AG04449 (cell line): ENCODE data around the gene TP53BP2.

Experiments used
- CTCF ChIA-PET: fragments of 350-600 bp; formaldehyde crosslinking; extraction: SDS; loops from one replicate; lab custom pipeline; 2021; ENCODE audit warnings: antibody characterized with exemption; lab: Yijun Ruan, JAX
- POLR2A ChIA-PET: fragments of 400-600, 350-600 bp; formaldehyde crosslinking; extraction: SDS; loops from one replicate; lab custom pipeline; 2020; ENCODE audit warnings: antibody characterized with exemption, inconsistent platforms; lab: Yijun Ruan, JAX
- DNase-seq: peaks from one replicate; pipeline ENCODE4 v3.0.0-alpha.2; 2010; ENCODE audit warnings: low read depth, low spot score
- H3K4me3 ChIP-seq: 2 replicates; pipeline ENCODE4 v1.5.1; 2011; ENCODE audit warnings: low read depth, mild to moderate bottlenecking, control low read depth, low read length
- TF ChIP-seq, protein P1 (sequence below): IDR thresholded peaks from one replicate; pipeline ENCODE4 v1.5.1; 2011; ENCODE audit warnings: mild to moderate bottlenecking, moderate library complexity, low read length, control low read depth, inconsistent platforms; ENCODE audit not compliant: insufficient read depth; ENCODE audit errors: missing control alignments

Gene TP53BP2

DNA sequence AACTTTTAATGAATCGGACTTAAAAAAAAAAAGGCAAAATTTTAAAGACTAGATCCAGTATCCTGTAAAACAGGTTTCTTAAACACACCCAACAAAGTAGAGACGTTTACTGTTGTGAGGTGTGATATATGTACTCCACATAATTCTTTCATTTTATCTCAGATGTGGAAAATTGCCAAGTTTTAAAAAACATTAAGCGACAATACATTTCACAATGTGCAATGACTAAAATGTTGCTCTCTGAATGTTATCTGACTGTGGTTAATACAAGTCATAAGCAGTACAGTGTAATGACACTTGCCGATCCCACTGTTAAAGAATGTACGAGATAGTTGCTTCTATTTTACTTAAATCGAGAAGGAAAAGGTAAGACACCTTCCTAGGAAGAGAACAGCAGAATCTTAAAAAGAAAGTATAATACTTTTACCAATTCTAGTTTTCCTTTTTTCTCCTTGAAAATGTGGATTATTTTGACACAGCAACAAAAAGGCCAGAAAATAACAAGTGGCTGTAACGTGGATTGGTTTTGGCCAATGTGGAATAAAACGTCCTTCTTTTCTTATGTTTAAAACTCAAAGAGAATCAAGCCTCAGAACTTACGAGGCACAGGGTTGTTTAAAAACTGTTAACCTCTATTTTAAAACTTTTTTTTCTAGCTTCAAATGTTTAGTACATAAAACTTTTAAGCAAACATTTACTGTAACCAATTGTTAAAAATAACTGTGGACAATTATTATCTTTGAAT, 51.4 kb downstream of the TP53BP2 start:
- TF ChIP-seq, protein P1, sequence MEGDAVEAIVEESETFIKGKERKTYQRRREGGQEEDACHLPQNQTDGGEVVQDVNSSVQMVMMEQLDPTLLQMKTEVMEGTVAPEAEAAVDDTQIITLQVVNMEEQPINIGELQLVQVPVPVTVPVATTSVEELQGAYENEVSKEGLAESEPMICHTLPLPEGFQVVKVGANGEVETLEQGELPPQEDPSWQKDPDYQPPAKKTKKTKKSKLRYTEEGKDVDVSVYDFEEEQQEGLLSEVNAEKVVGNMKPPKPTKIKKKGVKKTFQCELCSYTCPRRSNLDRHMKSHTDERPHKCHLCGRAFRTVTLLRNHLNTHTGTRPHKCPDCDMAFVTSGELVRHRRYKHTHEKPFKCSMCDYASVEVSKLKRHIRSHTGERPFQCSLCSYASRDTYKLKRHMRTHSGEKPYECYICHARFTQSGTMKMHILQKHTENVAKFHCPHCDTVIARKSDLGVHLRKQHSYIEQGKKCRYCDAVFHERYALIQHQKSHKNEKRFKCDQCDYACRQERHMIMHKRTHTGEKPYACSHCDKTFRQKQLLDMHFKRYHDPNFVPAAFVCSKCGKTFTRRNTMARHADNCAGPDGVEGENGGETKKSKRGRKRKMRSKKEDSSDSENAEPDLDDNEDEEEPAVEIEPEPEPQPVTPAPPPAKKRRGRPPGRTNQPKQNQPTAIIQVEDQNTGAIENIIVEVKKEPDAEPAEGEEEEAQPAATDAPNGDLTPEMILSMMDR, result no peak
- POLR2A ChIA-PET, result no interaction called here
- CTCF ChIA-PET, result no interaction called here
- DNase-seq, result no peak
- H3K4me3 ChIP-seq, result no peak overlapping the region

DNA sequence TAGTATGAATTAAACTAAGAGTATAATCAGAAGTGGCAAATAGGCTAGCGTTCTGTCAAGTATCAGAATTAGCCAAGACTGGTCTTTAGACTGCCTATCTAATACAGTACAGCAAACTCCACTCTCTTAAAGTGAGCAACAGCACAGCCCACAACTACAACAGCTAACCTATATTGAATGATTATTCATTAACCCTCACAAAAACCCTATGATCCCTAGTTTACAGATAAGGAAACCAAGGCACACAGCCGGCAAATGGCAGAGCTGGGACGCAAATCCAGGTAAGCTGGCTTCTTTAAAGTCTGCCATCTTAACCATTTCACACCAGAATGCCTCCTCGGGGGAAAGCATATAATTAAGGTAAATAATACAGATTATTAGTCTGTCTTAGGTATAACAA, 52.0 kb downstream of the TP53BP2 start:
- TF ChIP-seq, protein P1, result no peak
- no peak for DNase-seq
- no peak overlapping the region for H3K4me3 ChIP-seq
- POLR2A ChIA-PET, result no interaction called here
- CTCF ChIA-PET, result no interaction called here

DNA sequence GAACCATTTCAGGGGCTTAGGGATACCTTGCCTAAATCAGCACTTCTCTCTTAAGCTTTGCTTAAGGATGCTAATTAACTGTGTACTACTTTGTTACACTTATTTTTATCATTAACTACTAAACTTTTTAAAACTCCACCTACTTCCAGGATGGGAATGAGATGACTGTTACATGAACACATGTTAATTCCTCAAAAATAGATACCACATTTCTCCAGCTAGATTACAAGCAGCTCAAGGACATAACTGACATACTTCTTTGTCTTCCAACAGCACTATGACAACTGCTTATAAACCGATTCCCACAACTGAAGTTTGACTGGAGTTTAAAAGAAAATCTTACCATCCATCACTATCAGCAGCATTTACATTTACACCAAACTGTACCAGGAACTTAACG, 53.7 kb downstream of the TP53BP2 start:
- TF ChIP-seq, protein P1, result no peak
- DNase-seq, result no peak
- no peak overlapping the region for H3K4me3 ChIP-seq
- CTCF ChIA-PET, result no interaction called here
- POLR2A ChIA-PET, result no interaction called here

DNA sequence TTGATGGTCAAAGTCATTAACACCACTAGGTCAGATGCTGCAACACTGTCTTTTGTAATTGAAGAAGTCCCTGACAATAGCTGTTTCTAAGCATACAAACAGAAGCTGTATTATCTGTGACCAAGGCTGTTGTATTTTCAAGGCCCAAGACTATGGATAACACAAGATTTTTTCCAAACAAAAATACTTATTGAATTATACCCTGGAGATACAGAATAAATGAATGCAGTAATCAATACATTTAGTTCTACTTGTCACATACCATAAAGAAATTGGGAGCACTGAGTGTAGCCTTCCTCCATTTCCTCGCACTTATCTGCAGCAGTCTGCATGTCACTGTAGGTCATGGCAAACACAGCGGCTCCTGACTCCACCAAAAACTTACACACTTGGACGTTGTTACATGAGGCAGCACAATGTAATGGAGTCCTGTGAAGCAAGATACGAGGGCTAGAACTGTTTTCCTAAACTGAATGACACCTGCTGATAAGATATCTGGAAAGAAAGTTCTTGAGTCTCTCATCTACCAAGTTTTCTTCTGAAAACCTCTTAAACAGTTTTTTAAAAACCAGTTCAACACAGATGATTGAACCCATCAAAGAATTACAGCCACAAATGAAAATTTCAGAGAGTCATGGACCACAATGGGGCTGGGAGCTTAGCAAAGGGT, 56.9 kb downstream of the TP53BP2 start:
- H3K4me3 ChIP-seq, result no peak overlapping the region
- DNase-seq, result no peak
- ChIA-PET POLR2A (no interaction called here), CTCF (no interaction called here)
- TF ChIP-seq, protein P1, result no peak

DNA sequence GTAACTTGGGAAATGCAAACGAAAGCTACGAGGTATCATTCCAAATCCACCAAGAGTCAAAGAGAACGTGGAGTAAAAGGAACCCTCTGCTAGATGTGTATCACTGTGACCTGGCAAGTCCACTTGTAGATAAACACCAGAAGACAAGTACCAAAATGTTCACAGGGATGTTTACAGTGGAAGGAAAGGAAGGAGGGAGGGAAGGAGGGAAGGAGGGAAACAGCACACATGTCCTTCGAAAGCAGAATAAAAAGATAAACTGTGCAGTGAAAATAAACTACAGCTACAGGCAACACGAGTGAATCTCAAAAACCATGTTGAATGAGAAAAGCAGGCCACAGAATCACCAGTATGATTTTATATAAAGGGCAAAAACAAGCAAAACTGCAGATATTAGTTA, 59.9 kb downstream of the TP53BP2 start:
- TF ChIP-seq, protein P1, result no peak
- H3K4me3 ChIP-seq, result no peak overlapping the region
- CTCF ChIA-PET, result no interaction called here
- DNase-seq, result no peak
- POLR2A ChIA-PET, result no interaction called here

DNA sequence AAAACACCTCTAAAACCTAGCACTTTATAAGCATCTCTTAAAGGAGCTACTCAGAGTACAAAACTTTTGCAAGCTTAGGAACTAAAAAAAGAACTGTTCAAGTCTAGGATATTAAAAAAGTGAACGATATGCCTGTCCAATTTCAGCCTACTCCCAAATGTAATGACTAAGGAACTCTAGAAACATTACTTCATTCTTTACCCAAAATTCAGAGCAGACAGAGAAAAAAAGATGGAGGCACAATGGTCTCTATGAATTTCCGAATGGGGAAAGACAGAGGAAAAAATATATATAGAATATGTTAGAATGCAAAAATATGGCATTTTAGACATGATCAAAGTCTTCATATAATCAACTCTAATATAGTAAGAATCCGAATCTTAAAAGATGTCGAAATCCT, 61.2 kb downstream of the TP53BP2 start:
- ChIA-PET CTCF (interaction anchor here (0.8 to 1.8 kb wide), 3 partner anchors 13 to 35 kb away, joined by 3 to 6 read pairs (median 3); no protein-coding TSS in a partner anchor), POLR2A (interaction anchor here (1.2 kb wide), 1 partner anchor 10 kb away, joined by 4 read pairs; no protein-coding TSS in a partner anchor)
- no peak overlapping the region for H3K4me3 ChIP-seq
- TF ChIP-seq, protein P1, result no peak
- DNase-seq, result no peak
